NK-92 treated with Interleukin-12 subunit alpha and Interleukin-12 subunit beta, amount 100 ng/mL, for 24 hours (cell line): ENCODE data around the gene TCP10L.
"Not testable (repeated sequence)": the region's sequence is repeated elsewhere in the genome, so short reads cannot be mapped to it uniquely, and the experiment has no call there.

Experiments used
- DNase-seq: peaks from one replicate; lab custom pipeline; 2025; lab: John Stamatoyannopoulos, UW

The TCP10L gene, protein sequence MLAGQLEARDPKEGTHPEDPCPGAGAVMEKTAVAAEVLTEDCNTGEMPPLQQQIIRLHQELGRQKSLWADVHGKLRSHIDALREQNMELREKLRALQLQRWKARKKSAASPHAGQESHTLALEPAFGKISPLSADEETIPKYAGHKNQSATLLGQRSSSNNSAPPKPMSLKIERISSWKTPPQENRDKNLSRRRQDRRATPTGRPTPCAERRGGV

DNA sequence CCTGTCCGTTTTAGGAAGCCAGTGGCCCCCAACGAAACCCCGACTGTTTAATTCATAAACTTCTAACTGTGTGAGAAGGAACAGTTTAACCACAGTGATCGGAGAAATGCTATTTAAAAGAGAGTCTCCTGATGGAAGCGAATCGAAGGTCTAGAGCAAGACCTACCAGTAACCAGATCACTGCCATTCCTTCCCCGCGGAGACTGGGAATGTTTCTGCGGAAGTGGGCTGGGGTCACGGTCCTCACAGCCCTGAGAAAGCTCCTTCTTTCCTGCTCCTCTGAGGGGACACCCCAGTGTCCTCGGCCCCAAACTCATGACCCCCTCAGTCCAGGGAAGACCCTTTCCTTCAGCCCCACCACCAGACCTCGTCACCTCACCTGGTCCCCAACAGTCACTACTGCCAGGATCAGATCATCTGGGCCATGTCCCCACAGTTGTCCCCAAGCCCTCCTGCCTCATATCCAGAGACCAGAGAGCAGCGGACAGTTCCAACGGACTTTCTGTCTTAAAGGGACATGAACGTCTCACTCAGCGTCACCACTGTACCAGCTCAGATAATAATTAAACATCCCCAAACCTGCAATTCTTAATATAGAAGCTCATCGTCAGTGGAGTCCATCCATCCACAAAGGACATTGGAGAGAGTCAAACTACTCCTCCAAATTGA is at the start of gene TCP10L:
TSS of gene TCP10L (minus strand) at position 482 of the 669 bp plus-strand sequence. CDS start 1,219 bp downstream, outside the sequence.
- no peak for DNase-seq

DNA sequence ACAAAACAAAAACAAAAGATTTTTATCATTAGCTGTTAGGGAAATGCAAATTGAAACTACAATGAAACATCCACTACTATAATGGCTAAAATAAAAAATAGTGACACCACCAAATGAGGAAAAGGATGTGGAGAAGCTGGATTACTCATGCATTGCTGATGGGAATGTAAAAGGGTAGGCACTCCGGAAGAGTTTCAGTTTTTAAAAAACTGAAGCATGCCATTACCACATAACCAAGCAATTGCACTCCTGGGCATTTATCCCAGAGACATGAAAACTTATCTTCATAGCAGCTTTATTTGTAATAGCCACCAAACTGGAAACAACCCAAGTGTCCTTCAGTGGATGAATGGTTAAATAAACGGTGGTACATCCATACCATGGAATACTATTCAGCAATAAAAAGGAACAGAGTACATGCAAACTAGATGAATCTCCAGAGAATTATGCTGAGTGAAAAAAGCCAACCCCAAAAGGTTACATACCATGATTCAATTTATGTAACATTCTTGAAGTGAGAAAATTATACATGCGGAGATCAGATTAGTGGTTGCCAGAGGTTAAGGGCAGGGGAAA is 41.4 kb upstream of the TCP10L start:
- DNase-seq, result no peak

DNA sequence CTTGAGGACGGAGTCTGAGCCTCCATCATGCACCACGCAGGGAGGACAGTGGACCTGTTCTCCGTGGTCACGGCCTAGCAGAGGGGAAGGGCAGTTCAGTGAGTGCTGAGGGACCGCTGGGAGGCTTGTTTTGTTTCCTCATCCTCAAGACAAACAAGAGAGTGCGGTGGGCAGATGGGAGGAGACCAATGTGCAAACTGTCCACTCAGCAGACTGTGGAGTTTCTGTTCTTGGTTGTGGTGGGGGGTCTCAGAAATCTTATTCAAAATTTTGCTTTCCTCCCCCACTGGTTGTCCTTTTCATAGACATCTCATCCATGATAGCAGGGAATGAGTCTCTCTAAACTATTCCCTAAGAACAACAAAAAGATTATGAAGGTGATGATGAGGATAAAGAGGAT is 32.9 kb upstream of the TCP10L start:
- not testable (repeated sequence) for DNase-seq

DNA sequence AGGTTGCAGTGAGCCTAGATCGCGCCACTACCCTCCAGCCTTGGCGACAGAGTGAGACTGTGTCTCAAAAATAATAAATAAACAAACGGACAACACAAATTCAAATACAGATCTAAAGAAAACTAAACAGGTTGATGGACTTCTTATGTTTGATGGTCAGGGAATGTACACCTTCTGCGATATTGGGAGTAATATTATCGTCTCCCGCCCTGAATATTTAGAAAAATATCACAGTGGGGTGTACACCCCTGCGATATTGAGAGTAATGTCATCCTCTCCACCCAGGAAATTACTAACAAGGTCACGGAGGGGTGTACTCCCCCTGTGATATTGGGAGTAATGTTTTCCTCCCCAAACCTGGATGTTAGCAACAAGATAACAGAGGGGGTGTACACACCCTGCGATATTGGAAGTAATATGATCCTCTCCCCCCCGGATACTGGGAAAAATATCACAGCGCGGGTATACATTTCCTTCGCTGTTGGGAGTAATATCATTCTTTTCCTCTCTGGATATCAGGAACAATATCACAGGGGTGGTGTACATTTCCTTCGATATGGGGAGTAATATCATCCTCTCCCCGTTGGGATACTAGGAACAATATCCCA is 28.2 kb upstream of the TCP10L start:
- DNase-seq, result no peak

DNA sequence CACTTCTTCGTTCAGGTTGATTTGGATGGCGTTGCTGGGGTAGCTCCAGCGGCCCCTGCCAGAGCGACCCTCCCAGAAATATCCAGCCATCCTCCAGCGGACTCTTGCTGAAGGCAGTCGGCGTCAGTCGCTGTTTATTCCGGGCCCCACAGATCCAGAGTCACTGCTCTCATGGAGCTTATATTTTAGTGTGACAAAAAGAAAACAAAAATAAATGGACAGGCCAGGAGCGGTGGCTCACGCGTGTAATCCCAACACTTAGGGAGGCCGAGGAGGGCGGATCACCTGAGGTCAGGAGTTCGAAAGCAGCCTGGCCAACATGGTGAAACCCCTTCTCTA is 27.6 kb upstream of the TCP10L start:
- no peak for DNase-seq

DNA sequence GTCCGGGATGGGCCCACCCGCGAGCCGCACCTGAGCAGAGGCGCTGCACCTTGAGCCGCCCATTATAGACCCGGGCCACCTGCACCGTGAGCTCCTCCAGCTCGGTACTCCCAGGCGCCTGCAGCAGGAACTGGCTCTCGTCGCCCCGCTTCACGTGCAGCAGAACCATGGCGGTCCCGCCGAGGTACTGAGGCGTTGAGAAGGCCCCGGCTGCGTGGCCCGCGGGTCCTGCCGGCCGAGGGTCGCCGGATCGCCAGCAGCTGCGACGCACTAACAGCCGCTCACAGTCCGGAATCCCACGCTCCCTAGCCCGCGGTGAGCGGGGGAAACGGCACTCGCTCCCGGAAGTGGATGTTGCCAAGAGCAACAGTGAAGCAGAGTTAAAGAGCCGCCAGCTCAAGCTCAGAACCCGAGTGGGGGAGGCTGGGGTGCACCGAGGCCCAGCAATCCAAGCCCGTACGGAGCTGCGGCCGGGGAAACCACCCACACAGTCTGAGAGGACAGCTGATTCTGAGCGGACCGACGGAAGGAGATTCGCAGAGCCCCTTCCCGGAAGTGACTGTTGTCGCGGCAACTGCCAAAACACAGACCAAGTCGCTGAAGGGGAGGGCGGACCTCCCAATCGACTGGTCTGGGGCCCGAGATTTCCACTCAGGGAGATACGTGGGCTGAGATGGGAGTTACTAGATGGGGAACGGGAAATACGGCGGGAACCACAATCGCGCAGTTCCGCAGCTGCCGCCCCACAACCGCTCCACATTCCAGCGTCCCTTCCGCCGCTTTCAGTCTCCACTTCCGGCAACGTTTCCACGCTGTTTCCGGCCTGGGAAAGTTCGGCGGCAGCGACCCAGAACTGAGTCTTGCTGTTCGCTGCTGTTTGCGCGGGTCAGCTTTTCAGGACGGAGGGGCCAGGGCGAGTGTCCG is 27.0 kb upstream of the TCP10L start, which contains the start of gene CFAP298:
TSS of gene CFAP298 (minus strand) at position 303 of the 924 bp plus-strand sequence. CDS start at position 169, 134 bp downstream.
- DNase-seq, result peak; percentile 90

DNA sequence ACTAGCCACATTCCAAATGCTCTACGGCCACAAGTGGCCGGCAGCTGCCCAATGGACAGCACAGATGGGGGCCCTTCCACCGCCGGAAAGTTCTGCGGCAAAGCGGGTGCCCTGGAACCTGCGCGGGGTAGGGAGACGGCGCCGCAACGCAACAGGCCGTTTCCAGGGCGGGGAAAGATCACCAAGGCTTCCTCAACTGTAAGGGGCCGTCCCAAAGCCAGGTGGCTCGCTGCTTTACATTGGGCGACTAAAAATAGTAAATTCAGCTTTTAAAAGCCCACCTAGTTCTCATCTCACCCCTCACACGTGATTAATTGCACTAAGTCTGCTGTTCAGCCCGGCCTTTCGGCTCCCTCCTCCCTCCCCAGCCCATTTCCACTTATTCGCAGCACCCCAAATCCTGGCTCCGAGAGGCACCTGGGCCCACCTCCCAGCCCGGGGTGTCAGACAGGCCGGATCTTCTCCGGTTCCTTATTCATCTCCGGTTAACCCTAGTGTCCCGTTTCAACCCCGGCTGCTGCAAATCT is 26.2 kb upstream of the TCP10L start:
- DNase-seq, result no peak

DNA sequence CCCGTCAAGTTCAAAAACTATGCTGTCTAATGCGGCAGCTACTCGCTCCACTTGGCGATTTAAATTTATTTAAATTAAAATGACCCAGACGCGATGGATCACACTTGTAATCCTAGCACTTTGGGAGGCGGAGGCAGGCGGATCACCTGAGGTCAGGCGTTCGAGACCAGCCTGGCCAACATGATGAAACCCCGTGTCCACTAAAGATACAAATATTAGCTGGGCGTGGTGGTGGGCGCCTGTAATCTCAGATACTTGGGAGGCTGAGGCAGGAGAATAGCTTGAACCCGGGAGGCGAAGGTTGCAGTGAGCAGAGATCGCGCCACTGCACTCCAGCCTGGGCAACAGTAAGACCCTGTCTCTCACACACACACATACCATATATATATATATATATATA is 25.6 kb upstream of the TCP10L start:
- not testable (repeated sequence) for DNase-seq

DNA sequence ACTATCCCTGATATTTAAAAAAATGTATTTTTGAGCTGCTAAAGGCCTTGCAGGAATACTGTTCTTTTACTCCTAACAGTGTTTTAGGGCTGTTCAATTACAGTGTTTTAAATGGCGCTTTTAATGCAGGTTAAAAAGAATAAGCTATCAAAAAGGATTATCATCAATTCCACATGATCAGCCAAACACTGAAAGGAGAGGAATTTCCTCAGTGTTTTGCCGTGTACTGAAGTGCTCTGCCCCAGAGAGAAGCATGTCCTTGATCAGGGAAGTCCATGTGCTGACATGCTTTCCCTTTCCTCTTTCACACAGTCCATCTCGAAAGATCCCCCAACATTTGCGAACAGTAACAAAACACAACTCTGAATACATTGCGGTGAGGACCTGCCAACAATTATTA is 23.5 kb upstream of the TCP10L start:
- no peak for DNase-seq

DNA sequence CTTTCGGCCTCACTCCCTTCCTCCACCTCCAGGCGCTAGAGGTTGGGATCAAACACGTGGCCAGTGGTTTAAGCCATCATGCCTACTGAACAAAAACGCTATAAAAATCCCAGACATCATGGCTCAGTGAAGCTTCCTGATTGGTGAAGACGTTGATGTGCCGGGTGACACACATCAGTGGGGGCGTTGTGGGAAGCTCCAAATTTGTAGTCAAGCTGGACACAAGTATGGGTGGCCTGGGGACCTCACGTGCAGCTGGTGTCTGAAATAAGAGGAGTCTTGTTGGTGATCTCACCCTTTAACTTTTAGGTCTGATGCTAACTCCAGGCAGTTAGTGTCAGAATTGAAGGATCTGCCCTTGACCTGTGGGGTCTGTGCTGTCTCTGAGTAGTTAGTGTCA is 20.1 kb upstream of the TCP10L start:
- no peak for DNase-seq

DNA sequence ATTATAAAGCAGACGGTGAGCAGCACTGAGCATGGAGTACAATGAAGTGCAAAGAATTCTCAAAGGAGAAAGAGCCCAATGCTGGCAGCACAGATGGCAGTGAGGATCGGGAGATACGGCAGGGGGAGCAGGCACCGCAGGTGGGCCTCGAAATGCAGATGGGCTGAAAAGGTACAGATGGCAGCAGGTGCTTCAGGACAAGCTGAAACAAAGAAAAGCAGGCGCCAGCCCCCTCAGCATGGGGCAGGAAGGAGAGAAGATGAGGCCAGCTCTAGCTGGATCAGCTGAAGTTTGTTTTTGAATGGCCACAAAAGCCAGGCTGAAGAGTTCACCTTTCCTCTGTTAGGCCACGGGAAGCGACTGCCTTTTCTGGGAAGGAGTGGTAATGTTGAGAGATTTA is 19.1 kb upstream of the TCP10L start:
- no peak for DNase-seq

DNA sequence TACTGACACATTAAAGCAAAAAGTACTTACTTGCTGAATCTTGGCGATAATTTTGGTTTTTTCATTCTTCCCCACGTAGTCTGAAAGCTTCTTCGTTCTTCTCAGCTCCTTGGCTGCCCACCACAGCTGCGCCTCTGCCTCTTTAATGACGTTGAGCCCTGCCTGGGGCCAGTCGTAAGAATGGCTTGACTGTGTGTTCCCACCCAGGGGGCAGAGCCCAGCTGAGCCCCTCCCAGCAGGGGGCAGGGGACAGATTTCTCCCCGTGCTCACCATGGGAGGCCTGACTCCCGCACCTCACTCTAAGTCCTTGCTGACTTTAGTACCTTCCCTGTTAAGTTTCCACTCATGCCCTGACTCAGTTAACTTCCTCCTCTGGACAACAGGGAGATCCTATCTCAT is 17.8 kb upstream of the TCP10L start:
- no peak for DNase-seq

DNA sequence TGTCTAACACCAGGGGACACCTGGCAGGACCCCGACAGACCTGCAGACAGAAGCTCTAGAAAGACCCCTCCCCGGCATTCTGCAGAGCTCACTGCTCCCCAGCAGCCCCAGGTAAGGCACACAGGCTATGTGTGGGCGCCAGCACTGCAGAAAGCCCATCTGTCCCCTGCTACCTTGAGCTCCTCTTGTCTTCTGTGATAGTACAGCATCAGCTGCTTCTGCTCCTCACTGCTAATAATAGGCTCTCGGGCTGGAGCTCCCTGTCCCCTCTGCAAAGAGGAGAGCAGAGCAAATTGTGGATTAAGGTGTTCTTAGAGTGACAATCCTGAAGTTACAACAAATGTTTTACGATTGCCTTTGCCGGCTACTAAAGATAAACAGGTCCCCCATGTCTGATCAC is 16.8 kb upstream of the TCP10L start:
- no peak for DNase-seq

DNA sequence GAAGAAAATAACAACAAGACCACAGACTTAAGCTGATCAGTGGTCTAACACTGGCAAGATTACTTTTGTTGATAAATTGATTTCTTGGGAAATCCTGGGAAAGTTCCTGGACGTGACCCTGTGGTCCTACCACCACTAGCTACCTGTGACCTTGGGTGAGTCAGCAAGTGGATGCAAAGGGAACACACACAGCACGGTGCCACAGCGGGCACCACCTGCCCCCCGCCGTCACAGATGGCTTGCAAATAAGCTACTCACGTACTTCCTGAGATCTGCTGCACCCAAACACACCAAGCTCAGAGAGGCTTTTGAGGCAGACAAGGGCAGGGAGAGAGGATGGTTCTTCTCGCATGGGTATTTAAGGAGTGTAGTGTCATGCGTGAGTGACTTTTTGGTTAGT is 14.2 kb upstream of the TCP10L start:
- DNase-seq, result no peak

DNA sequence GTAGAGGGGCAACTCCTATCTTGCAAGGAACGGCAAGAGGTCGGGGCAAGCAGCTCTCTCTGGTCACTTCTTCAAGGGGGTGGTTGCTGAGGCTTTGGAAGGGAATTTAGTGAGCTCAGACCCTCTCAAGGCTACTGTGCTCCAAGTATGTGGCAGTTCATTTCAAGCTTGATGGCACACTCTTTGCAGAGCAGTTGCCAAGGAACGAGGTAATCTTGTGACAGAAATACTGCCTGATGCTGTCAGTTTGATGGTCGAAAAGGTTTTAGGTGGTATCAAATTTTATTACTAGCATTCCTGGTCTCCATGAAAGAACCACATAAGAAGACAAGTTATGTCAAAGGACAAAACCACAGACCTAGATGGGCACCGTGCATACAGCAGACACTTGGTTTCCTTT is 13.8 kb upstream of the TCP10L start:
- DNase-seq, result no peak

DNA sequence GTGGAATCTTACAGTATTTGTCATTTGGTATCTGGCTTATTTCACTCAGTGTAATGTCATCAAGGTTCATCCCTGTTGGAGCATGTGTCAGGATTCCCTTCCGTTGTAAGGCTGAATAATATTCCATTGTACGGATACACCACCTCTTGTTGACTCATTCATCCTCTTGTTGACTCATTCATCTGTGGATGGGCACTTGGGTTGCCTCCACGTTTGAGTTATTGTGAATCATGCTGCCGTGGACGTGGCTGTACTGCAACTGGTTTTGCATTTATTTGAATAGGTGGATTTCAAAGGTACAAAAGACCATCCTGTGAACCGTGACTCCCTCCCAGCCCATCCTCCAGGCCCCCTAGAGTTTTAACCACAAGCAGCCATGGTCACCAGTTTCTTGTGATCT is 11.9 kb upstream of the TCP10L start:
- no peak for DNase-seq

DNA sequence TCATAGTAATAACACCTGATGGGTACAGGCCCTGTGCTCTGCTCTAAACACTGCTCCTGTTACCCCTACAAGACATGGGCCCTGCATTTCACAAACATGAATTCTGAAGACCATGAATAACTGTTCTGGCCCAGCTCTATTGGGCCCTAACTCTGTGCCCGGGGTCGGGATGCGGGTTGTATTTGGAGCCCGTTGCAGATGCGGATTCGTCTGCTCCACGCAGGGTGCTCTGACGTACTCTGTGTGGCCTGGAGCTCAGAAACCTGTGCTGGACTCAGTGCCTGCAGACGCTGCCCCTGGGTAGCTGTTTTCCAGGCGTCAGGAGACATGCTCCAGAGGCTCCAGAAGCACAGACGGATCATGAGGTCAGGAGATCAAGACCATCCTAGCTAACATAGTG is 10.1 kb upstream of the TCP10L start:
- DNase-seq, result no peak

DNA sequence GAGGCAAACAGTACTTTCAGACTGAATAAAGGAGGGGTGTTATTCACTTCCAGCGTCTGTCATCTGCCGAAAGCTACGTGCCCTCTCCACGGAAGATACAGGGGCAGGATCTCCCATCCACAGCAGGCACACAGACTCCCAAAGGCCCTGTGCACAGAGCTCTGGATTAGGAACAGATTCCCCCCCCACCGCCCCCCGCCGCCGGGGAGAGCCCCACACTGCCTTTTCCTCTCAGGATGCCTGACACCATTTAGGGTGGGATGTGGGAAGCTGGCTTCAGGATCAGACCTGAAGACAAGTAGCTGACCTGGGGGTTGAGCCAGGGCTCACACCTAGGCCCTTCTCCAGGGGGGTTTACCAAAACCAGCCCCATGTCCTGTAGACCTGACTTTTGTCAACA is 8.4 kb upstream of the TCP10L start:
- DNase-seq, result no peak

DNA sequence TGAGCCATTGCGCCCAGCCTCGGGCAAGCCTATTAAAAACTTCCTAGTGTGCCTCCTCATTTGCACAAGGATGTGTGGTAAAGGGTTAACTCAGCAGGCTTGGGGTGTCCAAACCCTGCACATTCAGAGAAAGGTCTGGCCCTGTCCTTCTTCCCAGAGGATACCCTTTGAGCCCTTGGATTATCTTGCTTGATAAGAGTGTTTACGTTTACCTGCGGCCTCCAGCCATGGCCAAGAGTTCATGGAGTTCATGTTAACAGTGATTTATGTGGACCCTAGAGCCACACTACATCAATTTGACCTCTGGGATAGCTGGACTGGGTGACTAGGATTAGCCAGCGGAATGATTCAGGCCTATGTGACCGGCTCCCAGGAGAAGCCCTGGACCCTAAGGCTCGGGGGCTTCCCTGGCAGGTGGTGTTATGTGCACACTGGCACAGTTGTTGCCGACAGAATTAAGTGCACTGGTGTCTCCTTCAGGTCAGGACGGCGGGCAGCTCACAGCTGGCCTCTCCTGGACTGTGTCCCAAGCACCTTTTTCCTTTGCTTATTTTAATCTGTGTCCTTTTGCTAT is 7.7 kb upstream of the TCP10L start:
- DNase-seq, result no peak

DNA sequence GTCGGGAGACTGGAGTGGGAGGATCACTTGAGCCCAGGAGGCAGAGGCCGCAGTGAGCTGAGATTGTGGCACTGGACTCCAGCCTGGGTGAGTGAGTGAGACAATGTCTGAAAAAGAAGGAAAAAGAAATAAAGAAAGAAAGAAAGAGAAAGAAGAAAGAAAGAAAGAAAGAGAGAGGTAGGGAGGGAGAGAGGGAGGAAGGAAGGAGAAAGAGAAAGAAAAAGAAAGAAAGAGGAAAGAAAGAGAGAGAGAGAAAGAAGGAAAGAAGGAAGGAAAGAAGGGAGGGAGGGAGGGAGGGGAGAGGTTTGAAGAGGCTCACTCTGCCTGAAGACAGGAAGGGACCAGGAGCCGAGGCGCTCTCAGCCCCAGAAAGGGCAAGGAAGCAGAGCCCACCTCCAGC is 4.8 kb upstream of the TCP10L start:
- DNase-seq, result no peak

DNA sequence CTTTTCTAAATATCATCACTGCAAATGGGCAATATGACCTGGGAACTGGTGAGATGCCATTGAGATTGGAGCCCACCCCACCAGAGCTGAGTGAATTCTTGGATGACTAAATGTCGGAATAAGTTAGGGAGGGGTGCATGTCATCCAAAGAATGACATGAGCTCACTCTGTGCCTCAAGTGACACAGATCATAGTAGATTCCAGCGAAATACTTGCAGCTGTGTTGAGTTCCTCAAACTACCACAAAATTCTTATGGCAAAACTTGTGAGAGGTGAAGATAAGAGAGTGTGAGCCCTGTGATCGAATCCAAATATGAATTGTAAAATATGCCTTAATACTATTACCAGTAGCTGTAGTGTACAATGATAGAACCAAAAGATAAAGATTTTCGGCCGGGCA is 2.3 kb upstream of the TCP10L start:
- no peak for DNase-seq

DNA sequence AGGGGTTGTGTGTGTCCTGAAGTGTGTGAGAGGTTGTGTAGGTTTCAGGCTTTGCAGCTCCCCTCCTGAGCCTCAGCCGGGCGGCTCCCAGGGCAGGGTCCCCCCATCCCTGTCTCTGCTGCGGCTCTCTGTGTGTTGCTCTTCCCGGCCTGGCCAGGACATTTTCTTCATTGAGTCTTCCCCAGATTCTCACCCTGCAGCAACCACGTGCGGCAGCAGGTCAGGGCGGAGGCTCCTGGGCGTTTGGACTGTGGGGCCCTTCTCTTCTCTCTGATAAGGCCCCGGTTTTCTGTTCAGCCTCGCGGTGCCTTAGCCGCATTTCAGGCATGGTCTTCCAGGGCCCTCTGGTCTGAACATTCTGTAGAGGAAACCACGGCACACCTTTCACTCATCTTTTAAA is 1.8 kb upstream of the TCP10L start:
- DNase-seq, result no peak
